GM23338 (cell line): ENCODE measurements around the gene ACAN. TPM values are rescaled to one million over a fixed set of nuclear protein-coding genes. Genes with fewer than 3 reads are reported as not detected.

Source experiments
- ATAC-seq: fragments of 200-7000 bp; cut with Tn5 transposase; 3 replicates; pipeline ENCODE4 v1.9.1; 2020
- DNase-seq: peaks from one replicate; pipeline ENCODE4 v3.0.0-alpha.2; 2015; ENCODE audit warnings: low spot score
- H2AFZ ChIP-seq: fragments of 200-600 bp; sonication (generic); 2 replicates; pipeline ENCODE4 v1.8.0; 2016; ENCODE audit warnings: antibody characterized with exemption, mild to moderate bottlenecking, moderate library complexity
- H3F3A ChIP-seq: fragments of 200-600 bp; sonication (generic); replicated peaks from 2 replicates; pipeline ENCODE4 v1.8.0; 2017; ENCODE audit warnings: antibody characterized with exemption, mixed run types, low read depth
- H3K27ac ChIP-seq: fragments of 200-600 bp; sonication (generic); 2 replicates; pipeline ENCODE4 v1.6.1; 2016; ENCODE audit warnings: low read depth
- H3K27me3 ChIP-seq: fragments of 200-600 bp; sonication (generic); 2 replicates; pipeline ENCODE4 v1.8.0; 2016; ENCODE audit warnings: mild to moderate bottlenecking, mixed run types, moderate library complexity; ENCODE audit not compliant: insufficient read depth
- H3K36me3 ChIP-seq: fragments of 200-600 bp; sonication (generic); 2 replicates; pipeline ENCODE4 v1.8.0; 2016; ENCODE audit warnings: mild to moderate bottlenecking; ENCODE audit not compliant: insufficient read depth
- H3K4me1 ChIP-seq: fragments of 200-600 bp; sonication (generic); 2 replicates; pipeline ENCODE4 v1.8.0; 2016; ENCODE audit warnings: mild to moderate bottlenecking, moderate library complexity; ENCODE audit not compliant: insufficient read depth
- H3K4me2 ChIP-seq: fragments of 200-600 bp; sonication (generic); 2 replicates; pipeline ENCODE4 v1.7.1; 2017; ENCODE audit warnings: mixed run types
- H3K4me3 ChIP-seq: fragments of 200-600 bp; sonication (generic); 2 replicates; pipeline ENCODE4 v1.6.1; 2016; ENCODE audit warnings: mixed run types
- H3K79me2 ChIP-seq: fragments of 200-600 bp; sonication (generic); replicated peaks from 2 replicates; pipeline ENCODE4 v1.8.0; 2017; ENCODE audit warnings: mild to moderate bottlenecking; ENCODE audit not compliant: insufficient read depth
- H3K9me2 ChIP-seq: fragments of 200-600 bp; sonication (generic); 2 replicates; pipeline ENCODE4 v1.8.0; 2017; ENCODE audit not compliant: insufficient read depth
- H4K20me1 ChIP-seq: fragments of 200-600 bp; sonication (generic); replicated peaks from 2 replicates; pipeline ENCODE4 v1.8.0; 2017; ENCODE audit warnings: mild to moderate bottlenecking; ENCODE audit not compliant: insufficient read depth
- H3K27ac Mint-ChIP-seq: 2 replicates; pipeline ENCODE4 v1.8.0; 2020; ENCODE audit warnings: inconsistent platforms, mild to moderate bottlenecking, moderate library complexity, mixed read lengths
- H3K27me3 Mint-ChIP-seq: 3 replicates; pipeline ENCODE4 v1.8.0; 2022; ENCODE audit warnings: low read depth, mild to moderate bottlenecking, moderate library complexity, mixed read lengths, inconsistent platforms; ENCODE audit not compliant: insufficient read depth, poor library complexity
- H3K36me3 Mint-ChIP-seq: 3 replicates; pipeline ENCODE4 v1.8.0; 2021; ENCODE audit warnings: low read depth, mild to moderate bottlenecking, inconsistent platforms, moderate library complexity, mixed read lengths
- H3K4me1 Mint-ChIP-seq: 3 replicates; pipeline ENCODE4 v1.8.0; 2020; ENCODE audit warnings: mild to moderate bottlenecking, inconsistent platforms, mixed read lengths
- H3K4me3 Mint-ChIP-seq: 3 replicates; pipeline ENCODE4 v1.8.0; 2021; ENCODE audit warnings: moderate library complexity, mild to moderate bottlenecking, inconsistent platforms, mixed read lengths
- H3K9me3 Mint-ChIP-seq: 3 replicates; pipeline ENCODE4 v1.8.0; 2020; ENCODE audit warnings: moderate library complexity, mild to moderate bottlenecking, inconsistent platforms, mixed read lengths
- CREB1 ChIP-seq: fragments of 250-450 bp; sonication (Bioruptor Pico); IDR thresholded peaks from 2 replicates; pipeline ENCODE4 v1.5.0; 2020; ENCODE audit warnings: low read depth, mild to moderate bottlenecking, moderate library complexity
- CTCF ChIP-seq, 2 experiments: fragments of 200-600 bp in 1 of 2; sonication (generic) in 1 of 2; conservative IDR thresholded peaks; 2 replicates each; pipeline versions ENCODE4 v1.5.1 to v1.6.1; 2016 to 2017; ENCODE audit warnings: antibody characterized with exemption in 2 of 2, low read depth in 2 of 2, mild to moderate bottlenecking in 2 of 2, moderate library complexity in 1 of 2
- ETS1 ChIP-seq: IDR thresholded peaks from 2 replicates; pipeline ENCODE4 v1.6.1; 2016; ENCODE audit warnings: antibody characterized with exemption
- EZH2 ChIP-seq: fragments of 200-600 bp; sonication (generic); IDR thresholded peaks from one replicate; pipeline ENCODE4 v1.8.0; 2017; ENCODE audit warnings: antibody characterized with exemption, mild to moderate bottlenecking, low read depth; ENCODE audit not compliant: unreplicated experiment
- JUNB ChIP-seq: IDR thresholded peaks from one replicate; pipeline ENCODE4 v1.6.1; 2016; ENCODE audit warnings: antibody characterized with exemption; ENCODE audit not compliant: unreplicated experiment
- POLR2AphosphoS5 ChIP-seq: IDR thresholded peaks from 2 replicates; pipeline ENCODE4 v1.6.1; 2016; ENCODE audit warnings: antibody characterized with exemption, low read depth
- ZNF114 ChIP-seq: fragments of 250-450 bp; sonication (Bioruptor Pico); IDR thresholded peaks from 2 replicates; pipeline ENCODE4 v1.5.0; 2020; ENCODE audit warnings: mild to moderate bottlenecking, moderate library complexity
- polyA plus RNA-seq: library from polyadenylated mRNA; unstranded; fragments of >200 nt; fragmentation: Nextera tagmentation; extraction: Ambion mirVana; gene quantifications from 2 replicates; pipeline ENCODE4 v1.2.1, GENCODE V29; 2016
- total RNA-seq: library from RNA; depleted of rRNA; stranded (reverse); fragments of >200 nt; shearing (Covaris generic); gene quantifications from 2 replicates; pipeline ENCODE4 v1.2.3, GENCODE V29; 2014
- TF ChIP-seq, protein P1 (sequence below): fragments of 250-450 bp; sonication (Bioruptor Pico); IDR thresholded peaks from 2 replicates; pipeline ENCODE4 v1.5.0; 2020; ENCODE audit warnings: mild to moderate bottlenecking, moderate library complexity
- TF ChIP-seq, protein P2 (sequence below): IDR thresholded peaks from one replicate; pipeline ENCODE4 v1.6.1; 2018; ENCODE audit warnings: antibody characterized with exemption; ENCODE audit not compliant: unreplicated experiment

The ACAN gene
- total and polyA plus RNA-seq, 2 experiments from 2014 or later = 2.5 to 4.9 TPM

- TF ChIP-seq CTCF (conservative IDR thresholded peaks at IDR 0.05; ENCODE audit: low read depth in 2 of 2) (no peak), ZNF114 (no peak), POLR2AphosphoS5 (no peak), EZH2 (no peak)
- TF ChIP-seq, protein P1, sequence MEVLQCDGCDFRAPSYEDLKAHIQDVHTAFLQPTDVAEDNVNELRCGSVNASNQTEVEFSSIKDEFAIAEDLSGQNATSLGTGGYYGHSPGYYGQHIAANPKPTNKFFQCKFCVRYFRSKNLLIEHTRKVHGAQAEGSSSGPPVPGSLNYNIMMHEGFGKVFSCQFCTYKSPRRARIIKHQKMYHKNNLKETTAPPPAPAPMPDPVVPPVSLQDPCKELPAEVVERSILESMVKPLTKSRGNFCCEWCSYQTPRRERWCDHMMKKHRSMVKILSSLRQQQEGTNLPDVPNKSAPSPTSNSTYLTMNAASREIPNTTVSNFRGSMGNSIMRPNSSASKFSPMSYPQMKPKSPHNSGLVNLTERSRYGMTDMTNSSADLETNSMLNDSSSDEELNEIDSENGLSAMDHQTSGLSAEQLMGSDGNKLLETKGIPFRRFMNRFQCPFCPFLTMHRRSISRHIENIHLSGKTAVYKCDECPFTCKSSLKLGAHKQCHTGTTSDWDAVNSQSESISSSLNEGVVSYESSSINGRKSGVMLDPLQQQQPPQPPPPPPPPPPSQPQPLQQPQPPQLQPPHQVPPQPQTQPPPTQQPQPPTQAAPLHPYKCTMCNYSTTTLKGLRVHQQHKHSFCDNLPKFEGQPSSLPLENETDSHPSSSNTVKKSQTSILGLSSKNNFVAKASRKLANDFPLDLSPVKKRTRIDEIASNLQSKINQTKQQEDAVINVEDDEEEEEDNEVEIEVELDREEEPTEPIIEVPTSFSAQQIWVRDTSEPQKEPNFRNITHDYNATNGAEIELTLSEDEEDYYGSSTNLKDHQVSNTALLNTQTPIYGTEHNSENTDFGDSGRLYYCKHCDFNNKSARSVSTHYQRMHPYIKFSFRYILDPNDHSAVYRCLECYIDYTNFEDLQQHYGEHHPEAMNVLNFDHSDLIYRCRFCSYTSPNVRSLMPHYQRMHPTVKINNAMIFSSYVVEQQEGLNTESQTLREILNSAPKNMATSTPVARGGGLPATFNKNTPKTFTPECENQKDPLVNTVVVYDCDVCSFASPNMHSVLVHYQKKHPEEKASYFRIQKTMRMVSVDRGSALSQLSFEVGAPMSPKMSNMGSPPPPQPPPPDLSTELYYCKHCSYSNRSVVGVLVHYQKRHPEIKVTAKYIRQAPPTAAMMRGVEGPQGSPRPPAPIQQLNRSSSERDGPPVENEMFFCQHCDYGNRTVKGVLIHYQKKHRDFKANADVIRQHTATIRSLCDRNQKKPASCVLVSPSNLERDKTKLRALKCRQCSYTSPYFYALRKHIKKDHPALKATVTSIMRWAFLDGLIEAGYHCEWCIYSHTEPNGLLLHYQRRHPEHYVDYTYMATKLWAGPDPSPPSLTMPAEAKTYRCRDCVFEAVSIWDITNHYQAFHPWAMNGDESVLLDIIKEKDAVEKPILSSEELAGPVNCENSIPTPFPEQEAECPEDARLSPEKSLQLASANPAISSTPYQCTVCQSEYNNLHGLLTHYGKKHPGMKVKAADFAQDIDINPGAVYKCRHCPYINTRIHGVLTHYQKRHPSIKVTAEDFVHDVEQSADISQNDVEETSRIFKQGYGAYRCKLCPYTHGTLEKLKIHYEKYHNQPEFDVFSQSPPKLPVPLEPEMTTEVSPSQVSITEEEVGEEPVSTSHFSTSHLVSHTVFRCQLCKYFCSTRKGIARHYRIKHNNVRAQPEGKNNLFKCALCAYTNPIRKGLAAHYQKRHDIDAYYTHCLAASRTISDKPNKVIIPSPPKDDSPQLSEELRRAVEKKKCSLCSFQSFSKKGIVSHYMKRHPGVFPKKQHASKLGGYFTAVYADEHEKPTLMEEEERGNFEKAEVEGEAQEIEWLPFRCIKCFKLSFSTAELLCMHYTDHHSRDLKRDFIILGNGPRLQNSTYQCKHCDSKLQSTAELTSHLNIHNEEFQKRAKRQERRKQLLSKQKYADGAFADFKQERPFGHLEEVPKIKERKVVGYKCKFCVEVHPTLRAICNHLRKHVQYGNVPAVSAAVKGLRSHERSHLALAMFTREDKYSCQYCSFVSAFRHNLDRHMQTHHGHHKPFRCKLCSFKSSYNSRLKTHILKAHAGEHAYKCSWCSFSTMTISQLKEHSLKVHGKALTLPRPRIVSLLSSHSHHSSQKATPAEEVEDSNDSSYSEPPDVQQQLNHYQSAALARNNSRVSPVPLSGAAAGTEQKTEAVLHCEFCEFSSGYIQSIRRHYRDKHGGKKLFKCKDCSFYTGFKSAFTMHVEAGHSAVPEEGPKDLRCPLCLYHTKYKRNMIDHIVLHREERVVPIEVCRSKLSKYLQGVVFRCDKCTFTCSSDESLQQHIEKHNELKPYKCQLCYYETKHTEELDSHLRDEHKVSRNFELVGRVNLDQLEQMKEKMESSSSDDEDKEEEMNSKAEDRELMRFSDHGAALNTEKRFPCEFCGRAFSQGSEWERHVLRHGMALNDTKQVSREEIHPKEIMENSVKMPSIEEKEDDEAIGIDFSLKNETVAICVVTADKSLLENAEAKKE (CRISPR knock-in tag) = no peak
These were observed 101.0 kb downstream of the ACAN start (continued) for GRCh38 chr15:88904257-88904623.

GRCh38 chr15:88904624-88905327, 101.5 kb downstream of the ACAN start:
- Mint-ChIP-seq H3K36me3 (peaks cover 100% of the 10 kb centered on the region), H3K9me3 (no peaks in the 10 kb centered on the region; the same call in 1 of the 3 replicates), H3K4me1 (peaks cover 75% of the 10 kb centered on the region), H3K27ac (peak overlapping the region; percentile 87), H3K27me3 (peaks cover 25% of the 10 kb centered on the region), H3K4me3 (no peak overlapping the region)
- ATAC-seq (peak; percentile 83), DNase-seq (peak; percentile 95)
- H3K79me2 ChIP-seq = peaks cover 37% of the 10 kb centered on the region
- H3K4me3 ChIP-seq = no peak overlapping the region
- no peak overlapping the region for H3K4me2 ChIP-seq
- no peaks in the 10 kb centered on the region for H3K9me2 ChIP-seq
- H3K27me3 ChIP-seq = no peaks in the 10 kb centered on the region
- H3K27ac ChIP-seq = peak overlapping the region; percentile 52; the same call in 1 of the 2 replicates
- peaks cover 50% of the 10 kb centered on the region for H3K36me3 ChIP-seq
- H2AFZ ChIP-seq = no peak overlapping the region
- H4K20me1 ChIP-seq = peaks cover 41% of the 10 kb centered on the region
- peaks cover 9% of the 10 kb centered on the region for H3K4me1 ChIP-seq
- H3F3A ChIP-seq = peaks cover 48% of the 10 kb centered on the region
- TF ChIP-seq CREB1 (CRISPR knock-in tag) = no peak
- no peak for TF ChIP-seq JUNB
- TF ChIP-seq POLR2AphosphoS5 = no peak
- TF ChIP-seq, protein P2, sequence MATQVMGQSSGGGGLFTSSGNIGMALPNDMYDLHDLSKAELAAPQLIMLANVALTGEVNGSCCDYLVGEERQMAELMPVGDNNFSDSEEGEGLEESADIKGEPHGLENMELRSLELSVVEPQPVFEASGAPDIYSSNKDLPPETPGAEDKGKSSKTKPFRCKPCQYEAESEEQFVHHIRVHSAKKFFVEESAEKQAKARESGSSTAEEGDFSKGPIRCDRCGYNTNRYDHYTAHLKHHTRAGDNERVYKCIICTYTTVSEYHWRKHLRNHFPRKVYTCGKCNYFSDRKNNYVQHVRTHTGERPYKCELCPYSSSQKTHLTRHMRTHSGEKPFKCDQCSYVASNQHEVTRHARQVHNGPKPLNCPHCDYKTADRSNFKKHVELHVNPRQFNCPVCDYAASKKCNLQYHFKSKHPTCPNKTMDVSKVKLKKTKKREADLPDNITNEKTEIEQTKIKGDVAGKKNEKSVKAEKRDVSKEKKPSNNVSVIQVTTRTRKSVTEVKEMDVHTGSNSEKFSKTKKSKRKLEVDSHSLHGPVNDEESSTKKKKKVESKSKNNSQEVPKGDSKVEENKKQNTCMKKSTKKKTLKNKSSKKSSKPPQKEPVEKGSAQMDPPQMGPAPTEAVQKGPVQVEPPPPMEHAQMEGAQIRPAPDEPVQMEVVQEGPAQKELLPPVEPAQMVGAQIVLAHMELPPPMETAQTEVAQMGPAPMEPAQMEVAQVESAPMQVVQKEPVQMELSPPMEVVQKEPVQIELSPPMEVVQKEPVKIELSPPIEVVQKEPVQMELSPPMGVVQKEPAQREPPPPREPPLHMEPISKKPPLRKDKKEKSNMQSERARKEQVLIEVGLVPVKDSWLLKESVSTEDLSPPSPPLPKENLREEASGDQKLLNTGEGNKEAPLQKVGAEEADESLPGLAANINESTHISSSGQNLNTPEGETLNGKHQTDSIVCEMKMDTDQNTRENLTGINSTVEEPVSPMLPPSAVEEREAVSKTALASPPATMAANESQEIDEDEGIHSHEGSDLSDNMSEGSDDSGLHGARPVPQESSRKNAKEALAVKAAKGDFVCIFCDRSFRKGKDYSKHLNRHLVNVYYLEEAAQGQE = no peak
- peak; percentile 93 to 95 for TF ChIP-seq CTCF (conservative IDR thresholded peaks at IDR 0.05; ENCODE audit: low read depth in 2 of 2)
- TF ChIP-seq ETS1 = no peak
